HG03460 (cell line): Measurements from ENCODE around the gene OSBPL3.
A peak's percentile ranks its signal among the peaks of the same experiment; 100 is the strongest.

Source experiments
- ATAC-seq: cut with Tn5 transposase; IDR thresholded peaks from one replicate; pipeline ENCODE4 v1.9.1; 2021; ENCODE audit not compliant: unreplicated experiment

The OSBPL3 gene

GRCh38 chr7:24956021-24956420 is 24.0 kb downstream of the OSBPL3 start:
- no peak for ATAC-seq

- no peak for ATAC-seq
These were observed 24.7 kb downstream of the OSBPL3 start for GRCh38 chr7:24955313-24955712.

GRCh38 chr7:24952464-24952863 is 27.5 kb downstream of the OSBPL3 start:
- no peak for ATAC-seq

- ATAC-seq: no peak
These were observed 28.5 kb downstream of the OSBPL3 start for GRCh38 chr7:24951441-24951980.

GRCh38 chr7:24949884-24950283 is 30.1 kb downstream of the OSBPL3 start:
- no peak for ATAC-seq

GRCh38 chr7:24948739-24949138 is 31.2 kb downstream of the OSBPL3 start:
- ATAC-seq: no peak

- ATAC-seq: no peak
These were observed 33.5 kb downstream of the OSBPL3 start for GRCh38 chr7:24946467-24946866.

- ATAC-seq: no peak
These were observed 34.1 kb downstream of the OSBPL3 start for GRCh38 chr7:24945899-24946298.

GRCh38 chr7:24943096-24943948 is 36.7 kb downstream of the OSBPL3 start:
- ATAC-seq: no peak

- ATAC-seq: no peak
These were observed 37.8 kb downstream of the OSBPL3 start for GRCh38 chr7:24942226-24942625.

- ATAC-seq: no peak
These were observed 40.6 kb downstream of the OSBPL3 start for GRCh38 chr7:24939416-24939815.

- peak; percentile 60 for ATAC-seq
These were observed 43.7 kb downstream of the OSBPL3 start for GRCh38 chr7:24936121-24936824.

- ATAC-seq: no peak
These were observed 46.7 kb downstream of the OSBPL3 start for GRCh38 chr7:24933298-24933697.

GRCh38 chr7:24932815-24933214 is 47.2 kb downstream of the OSBPL3 start:
- ATAC-seq: no peak

GRCh38 chr7:24932389-24932788 is 47.6 kb downstream of the OSBPL3 start:
- no peak for ATAC-seq

- ATAC-seq: no peak
These were observed 48.1 kb downstream of the OSBPL3 start for GRCh38 chr7:24931844-24932243.

GRCh38 chr7:24930856-24931255 is 49.1 kb downstream of the OSBPL3 start:
- no peak for ATAC-seq

- ATAC-seq: no peak
These were observed 53.1 kb downstream of the OSBPL3 start for GRCh38 chr7:24926623-24927524.

GRCh38 chr7:24924375-24924774 is 55.6 kb downstream of the OSBPL3 start:
- no peak for ATAC-seq

GRCh38 chr7:24923172-24923865 is 56.7 kb downstream of the OSBPL3 start:
- no peak for ATAC-seq
